ENCODE data around the gene LENEP. TPM values are rescaled to one million over a fixed set of nuclear protein-coding genes. Genes with fewer than 3 reads are reported as not detected.
"Not testable (repeated sequence)": the region's sequence is repeated elsewhere in the genome, so short reads cannot be mapped to it uniquely, and the experiment has no call there.

LENEP gene
- total and polyA plus RNA-seq, 12 donors: 0.44 TPM; not detected in 11

DNA sequence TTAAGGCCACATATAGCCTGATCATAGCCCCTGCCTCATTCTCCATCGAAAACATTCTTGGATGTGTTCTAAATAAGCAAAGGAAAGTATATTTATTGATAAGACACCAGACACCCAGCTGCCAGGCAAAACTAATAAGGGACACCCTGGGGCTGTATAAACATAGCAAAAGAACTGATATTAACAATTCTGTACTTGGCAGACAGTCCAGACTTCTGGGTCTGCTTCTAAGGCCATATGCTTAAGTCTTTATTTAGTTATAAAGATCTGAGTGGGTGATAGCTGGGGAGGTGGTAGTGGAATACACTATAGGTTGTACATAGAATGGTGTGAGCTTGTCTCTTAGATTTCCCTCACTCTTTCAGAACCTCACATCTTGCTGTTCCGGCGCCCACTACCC lies 15.0 kb upstream of the LENEP start:
- intact Hi-C loops (cut with DNase I): no loop called here
- Histone ChIP-seq H3K36me3 (replicated peaks in 1 of 2) (no peaks in the 10 kb centered on the region), H3K4me1 (replicated peaks in 1 of 2) (peaks cover 4 to 20% of the 10 kb centered on the region in 2 donors), H3K4me3 (no peak overlapping the region), H3K9me3 (replicated peaks in 1 of 3) (no peaks in the 10 kb centered on the region), H3K27ac (no peak overlapping the region), H3K27me3 (no peaks in the 10 kb centered on the region)
- WGBS, 4 donors: 91 to 97% (median 94%) methylated on average over 3 of the region's 3 CpGs
- no peak for DNase-seq
- TF ChIP-seq, protein P1, sequence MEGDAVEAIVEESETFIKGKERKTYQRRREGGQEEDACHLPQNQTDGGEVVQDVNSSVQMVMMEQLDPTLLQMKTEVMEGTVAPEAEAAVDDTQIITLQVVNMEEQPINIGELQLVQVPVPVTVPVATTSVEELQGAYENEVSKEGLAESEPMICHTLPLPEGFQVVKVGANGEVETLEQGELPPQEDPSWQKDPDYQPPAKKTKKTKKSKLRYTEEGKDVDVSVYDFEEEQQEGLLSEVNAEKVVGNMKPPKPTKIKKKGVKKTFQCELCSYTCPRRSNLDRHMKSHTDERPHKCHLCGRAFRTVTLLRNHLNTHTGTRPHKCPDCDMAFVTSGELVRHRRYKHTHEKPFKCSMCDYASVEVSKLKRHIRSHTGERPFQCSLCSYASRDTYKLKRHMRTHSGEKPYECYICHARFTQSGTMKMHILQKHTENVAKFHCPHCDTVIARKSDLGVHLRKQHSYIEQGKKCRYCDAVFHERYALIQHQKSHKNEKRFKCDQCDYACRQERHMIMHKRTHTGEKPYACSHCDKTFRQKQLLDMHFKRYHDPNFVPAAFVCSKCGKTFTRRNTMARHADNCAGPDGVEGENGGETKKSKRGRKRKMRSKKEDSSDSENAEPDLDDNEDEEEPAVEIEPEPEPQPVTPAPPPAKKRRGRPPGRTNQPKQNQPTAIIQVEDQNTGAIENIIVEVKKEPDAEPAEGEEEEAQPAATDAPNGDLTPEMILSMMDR (IDR thresholded peaks at IDR 0.05): no peak
- no peak for TF ChIP-seq POLR2A (IDR thresholded peaks at IDR 0.05)

DNA sequence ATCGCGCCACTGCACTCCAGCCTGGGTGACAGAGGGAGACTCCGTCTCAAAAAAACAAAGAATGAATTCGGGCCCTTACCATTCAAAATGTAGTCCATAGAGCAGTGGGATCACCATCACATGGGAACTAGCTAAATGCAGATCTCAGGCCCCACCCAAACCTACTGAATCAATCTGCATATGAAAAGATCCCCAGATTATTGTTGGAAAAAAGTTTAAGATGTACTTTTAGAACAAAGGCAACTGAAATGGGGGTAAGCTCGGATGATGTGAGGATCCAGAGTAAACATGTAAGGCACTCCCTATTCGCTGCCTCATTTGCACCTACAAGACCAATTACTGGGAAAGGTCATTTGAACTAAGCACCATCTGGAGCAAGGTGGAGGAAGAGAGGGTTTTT lies 11.0 kb upstream of the LENEP start:
- Histone ChIP-seq H3K27ac (no peak overlapping the region), H3K9me3 (replicated peaks in 1 of 3) (no peaks in the 10 kb centered on the region), H3K27me3 (no peaks in the 10 kb centered on the region), H3K4me1 (replicated peaks in 1 of 2) (peaks cover 7 to 14% of the 10 kb centered on the region in 2 donors), H3K4me3 (peak overlapping the region in 1 of 4 donors; percentile 92), H3K36me3 (replicated peaks in 1 of 2) (no peaks in the 10 kb centered on the region)
- intact Hi-C loops (cut with DNase I): no loop called here
- DNase-seq: no peak
- WGBS, 4 donors: 66 to 76% (median 75%) methylated on average over 6 of the region's 6 CpGs
- no peak for TF ChIP-seq POLR2A (IDR thresholded peaks at IDR 0.05)
- TF ChIP-seq, protein P1 (IDR thresholded peaks at IDR 0.05): no peak

DNA sequence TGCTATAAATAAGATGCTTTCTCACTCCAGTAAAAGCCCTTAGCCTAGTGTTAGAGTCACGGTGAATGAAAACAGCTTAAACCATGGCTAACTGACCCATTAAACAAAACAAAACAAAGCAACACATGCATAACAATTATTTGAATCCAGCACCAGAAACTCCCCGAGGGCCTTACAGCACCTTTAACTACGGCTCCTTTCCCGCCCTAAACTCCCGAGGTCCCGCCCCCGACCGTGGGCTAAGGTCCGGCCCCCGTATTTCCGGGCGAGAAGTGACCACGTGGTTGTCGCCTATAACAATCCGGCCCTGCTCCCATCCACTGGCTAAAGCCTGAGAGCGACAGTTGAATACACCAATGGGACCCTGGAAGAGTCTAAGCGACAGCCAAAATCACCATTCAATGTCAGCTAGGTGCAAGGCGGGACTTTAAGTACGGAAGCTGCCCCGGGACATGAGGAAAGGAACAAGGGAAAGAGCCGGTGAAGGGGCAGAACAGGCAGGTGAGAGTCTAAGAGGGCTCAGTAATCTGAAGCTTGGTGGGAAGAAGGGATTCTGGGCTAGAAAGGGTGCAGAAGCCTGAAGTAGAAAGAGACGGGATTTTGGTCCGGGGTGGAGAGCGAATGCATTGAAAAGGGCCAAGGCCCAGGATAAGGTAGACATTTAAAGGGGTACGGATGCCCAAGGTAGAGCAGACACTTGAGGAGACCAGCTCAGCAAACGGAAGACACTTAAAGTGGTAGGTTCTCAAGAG lies 10.3 kb upstream of the LENEP start, which contains the start of gene FLAD1:
TSS of gene FLAD1 (plus strand) at position 448 of the 752 bp plus-strand sequence. CDS start 351 bp downstream, outside the sequence.
- peak; percentile 97 to 100 (median 99) for DNase-seq
- Histone ChIP-seq H3K4me1 (replicated peaks in 1 of 2) (peaks cover 7 to 14% of the 10 kb centered on the region in 2 donors), H3K27me3 (no peaks in the 10 kb centered on the region), H3K4me3 (peak within 1 kb of the TSS in 3 of 4 donors; percentile 21 to 92 (median 50)), H3K9me3 (replicated peaks in 1 of 3) (no peaks in the 10 kb centered on the region), H3K27ac (peak within 1 kb of the TSS in 2 of 5 donors; percentile 43 to 47), H3K36me3 (replicated peaks in 1 of 2) (no peaks in the 10 kb centered on the region)
- intact Hi-C loops (cut with DNase I): no loop called here
- WGBS, 4 donors: 0 to 1% (median 0%) methylated on average over 25 to 26 of the region's 26 CpGs
- TF ChIP-seq, protein P1 (IDR thresholded peaks at IDR 0.05): no peak
- TF ChIP-seq POLR2A (IDR thresholded peaks at IDR 0.05): peak in 1 of 2 donors; percentile 32

DNA sequence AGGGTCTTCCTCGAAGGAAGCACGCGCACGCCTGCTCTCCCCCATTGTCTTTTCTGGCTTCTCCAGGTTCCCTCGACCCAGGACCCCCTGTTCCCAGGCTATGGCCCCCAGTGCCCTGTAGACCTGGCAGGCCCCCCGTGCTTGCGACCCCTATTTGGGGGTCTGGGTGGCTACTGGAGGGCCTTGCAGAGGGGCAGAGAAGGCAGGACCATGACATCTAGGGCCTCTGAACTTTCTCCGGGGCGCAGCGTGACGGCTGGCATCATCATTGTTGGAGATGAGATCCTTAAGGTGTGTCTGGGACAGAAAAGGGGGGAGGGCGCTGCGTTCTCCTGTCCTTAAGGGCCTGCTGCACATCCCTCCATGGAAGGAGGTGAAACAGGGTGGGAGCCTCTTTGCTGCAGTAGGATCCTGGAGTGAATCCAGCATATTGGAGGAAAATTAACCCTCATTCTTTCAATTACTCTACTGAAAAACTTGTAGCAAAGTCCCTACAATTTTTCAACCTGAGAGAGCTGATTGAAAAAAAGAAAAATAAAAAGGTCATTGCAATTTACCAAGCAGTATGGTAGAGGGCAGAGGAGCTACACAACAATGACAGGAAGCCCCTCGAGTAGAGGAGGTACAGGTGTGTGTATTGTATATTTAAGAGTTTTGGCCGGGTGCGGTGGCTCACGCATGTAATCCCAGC lies 9.5 kb upstream of the LENEP start:
- peaks cover 7 to 14% of the 10 kb centered on the region in 2 donors for H3K4me1 ChIP-seq (replicated peaks in 1 of 2)
- H3K27me3 ChIP-seq: no peaks in the 10 kb centered on the region
- WGBS, 4 donors: 23 to 28% (median 24%) methylated on average over 14 to 17 of the region's 17 CpGs
- H3K9me3 ChIP-seq (replicated peaks in 1 of 3): no peaks in the 10 kb centered on the region
- DNase-seq: peak in 1 of 7 donors; percentile 14
- H3K27ac ChIP-seq: peak overlapping the region in 2 of 5 donors; percentile 43 to 47
- TF ChIP-seq, protein P1 (IDR thresholded peaks at IDR 0.05): no peak
- TF ChIP-seq POLR2A (IDR thresholded peaks at IDR 0.05): no peak
- no peaks in the 10 kb centered on the region for H3K36me3 ChIP-seq (replicated peaks in 1 of 2)
- H3K4me3 ChIP-seq: peak overlapping the region in 3 of 4 donors; percentile 21 to 92 (median 50)
- intact Hi-C loops (cut with DNase I): no loop called here

DNA sequence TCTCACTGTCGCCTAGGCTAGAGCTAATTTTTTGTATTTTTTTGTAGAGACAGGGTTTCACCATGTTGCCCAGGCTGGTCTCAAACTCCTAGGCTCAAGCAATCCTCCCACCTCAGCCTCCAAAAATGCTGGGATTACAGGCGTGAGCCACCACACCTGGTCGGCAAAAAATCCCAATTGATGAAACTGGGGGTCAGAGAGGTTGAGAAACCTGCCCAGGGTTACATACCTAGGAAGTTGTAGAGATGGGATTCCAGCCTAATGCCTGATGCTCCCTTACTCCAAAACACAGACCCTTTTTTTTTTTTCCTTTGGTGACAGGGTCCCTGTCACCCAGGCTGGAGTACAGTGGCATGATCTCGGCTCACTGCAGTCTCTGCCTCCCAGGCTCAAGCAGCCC lies 6.7 kb upstream of the LENEP start:
- H3K4me3 ChIP-seq; DNase-seq; H3K27me3 ChIP-seq; H3K27ac ChIP-seq; H3K36me3 ChIP-seq (replicated peaks in 1 of 2); intact Hi-C loops (cut with DNase I); H3K9me3 ChIP-seq (replicated peaks in 1 of 3): not testable (repeated sequence)
- 85 to 93% (median 92%) methylated on average over 4 of the region's 4 CpGs for WGBS, 4 donors
- H3K4me1 ChIP-seq (replicated peaks in 1 of 2): peaks cover 7 to 14% of the 10 kb centered on the region in 2 donors
